Kidney epithelial cell (primary cell): ENCODE measurements around the gene RAE1. TPM values are rescaled to one million over a fixed set of nuclear protein-coding genes. Genes with fewer than 3 reads are reported as not detected.

ENCODE experiments used
- DNase-seq: peaks from one replicate; pipeline ENCODE4 v3.0.0-alpha.2; 2010; ENCODE audit warnings: low read depth
- H3K27me3 ChIP-seq: 2 replicates; pipeline ENCODE4 v1.6.0; 2011; ENCODE audit warnings: low read length; ENCODE audit not compliant: control insufficient read depth, insufficient read depth
- H3K36me3 ChIP-seq: 2 replicates; pipeline ENCODE4 v1.5.1; 2011; ENCODE audit warnings: low read length; ENCODE audit not compliant: control insufficient read depth, insufficient read depth
- H3K4me3 ChIP-seq: 2 replicates; pipeline ENCODE4 v1.5.1; 2011; ENCODE audit warnings: low read depth, mild to moderate bottlenecking, control low read depth, low read length
- CTCF ChIP-seq: IDR thresholded peaks from 2 replicates; pipeline ENCODE4 v1.5.1; 2011; ENCODE audit warnings: mild to moderate bottlenecking, moderate library complexity, low read length, control low read depth, inconsistent platforms; ENCODE audit not compliant: insufficient read depth, poor library complexity, severe bottlenecking
- total RNA-seq: library from RNA; depleted of rRNA; stranded (reverse); fragments of >200 nt; gene quantifications from 2 replicates; pipeline ENCODE4 v1.2.3, GENCODE V29; 2015

RAE1 gene
- total RNA-seq, 1 donor from 2014 or later, result 42.9 TPM

- no peak for TF ChIP-seq CTCF
- DNase-seq, result no peak
- no peak overlapping the region for H3K4me3 ChIP-seq
- no peaks in the 10 kb centered on the region for H3K27me3 ChIP-seq
- H3K36me3 ChIP-seq, result peaks cover 1% of the 10 kb centered on the region
These were observed 57.6 kb downstream of the RAE1 start for GRCh38 chr20:57408536-57409233.

DNA sequence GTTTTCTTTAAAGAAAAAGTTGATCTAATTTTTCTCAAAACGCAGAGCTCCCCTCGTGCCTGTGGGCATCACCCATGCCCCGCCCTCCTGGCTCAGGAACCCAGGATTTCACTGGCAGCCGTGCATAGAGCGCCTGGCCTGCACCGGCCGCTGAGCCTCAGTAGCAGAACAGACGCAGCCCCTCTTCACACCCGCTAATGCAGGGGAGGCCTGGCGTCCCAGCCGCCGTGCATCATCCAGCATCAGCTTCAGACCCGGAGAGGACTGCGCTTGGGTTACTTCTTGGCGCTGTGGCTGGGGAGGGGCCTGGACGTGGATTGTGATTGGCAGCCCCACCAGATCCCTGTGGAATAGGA lies 58.2 kb downstream of the RAE1 start:
- no peaks in the 10 kb centered on the region for H3K27me3 ChIP-seq
- no peak overlapping the region for H3K4me3 ChIP-seq
- TF ChIP-seq CTCF, result no peak
- H3K36me3 ChIP-seq, result peaks cover 1% of the 10 kb centered on the region
- no peak for DNase-seq

GRCh38 chr20:57409672-57410397 lies 58.8 kb downstream of the RAE1 start:
- no peak overlapping the region for H3K4me3 ChIP-seq
- H3K36me3 ChIP-seq, result peaks cover 1% of the 10 kb centered on the region
- H3K27me3 ChIP-seq, result no peaks in the 10 kb centered on the region
- no peak for DNase-seq
- TF ChIP-seq CTCF, result no peak

GRCh38 chr20:57410398-57410920 lies 59.4 kb downstream of the RAE1 start:
- peaks cover 1% of the 10 kb centered on the region for H3K36me3 ChIP-seq
- H3K4me3 ChIP-seq, result no peak overlapping the region
- no peak for TF ChIP-seq CTCF
- H3K27me3 ChIP-seq, result no peaks in the 10 kb centered on the region
- DNase-seq, result no peak

DNA sequence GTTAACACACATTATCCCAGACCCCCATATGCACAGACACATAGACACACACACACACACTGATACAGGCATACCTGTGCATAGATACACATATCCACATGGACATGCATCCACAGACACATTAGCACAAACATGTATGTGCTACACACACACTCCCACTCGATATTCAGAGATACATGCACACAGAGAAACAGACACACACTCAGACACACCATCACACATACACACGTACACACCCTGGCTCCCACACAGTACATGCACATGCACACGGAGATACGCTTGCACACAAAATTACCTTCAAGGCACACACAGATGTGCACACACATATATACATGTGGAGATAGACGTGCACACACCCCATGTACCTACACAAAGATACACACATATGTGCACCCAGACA lies 59.9 kb downstream of the RAE1 start:
- no peak for TF ChIP-seq CTCF
- no peak for DNase-seq
- Histone ChIP-seq H3K36me3 (peaks cover 1% of the 10 kb centered on the region), H3K4me3 (no peak overlapping the region), H3K27me3 (peaks cover 1% of the 10 kb centered on the region)
